SIG-M5 (cell line): ENCODE data around the gene RABGAP1.
"Not testable (repeated sequence)": the region's sequence is repeated elsewhere in the genome, so short reads cannot be mapped to it uniquely, and the experiment has no call there.

Experiments
- DNase-seq: peaks from one replicate; lab custom pipeline; 2025; lab: John Stamatoyannopoulos, UW

RABGAP1 gene

GRCh38 chr9:122940749-122941581, at the start of gene RABGAP1:
TSS of gene RABGAP1 (plus strand) at chr9:122941020. CDS start at chr9:122957060, 16,040 bp downstream.
- peak; percentile 51 for DNase-seq

- no peak for DNase-seq
These were observed 42.9 kb upstream of the RABGAP1 start for GRCh38 chr9:122897969-122898368.

- no peak for DNase-seq
These were observed 40.0 kb upstream of the RABGAP1 start for GRCh38 chr9:122900791-122901190.

GRCh38 chr9:122904466-122904822, 36.4 kb upstream of the RABGAP1 start:
- DNase-seq, result no peak

GRCh38 chr9:122904823-122905710, 35.8 kb upstream of the RABGAP1 start, which contains the start of gene RC3H2:
TSS of gene RC3H2 (minus strand) at chr9:122905359. CDS start at chr9:122897509, 7,850 bp downstream.
- DNase-seq, result peak; percentile 81

- DNase-seq, result not testable (repeated sequence)
These were observed 34.7 kb upstream of the RABGAP1 start for GRCh38 chr9:122906122-122906521.

- no peak for DNase-seq
These were observed 28.2 kb upstream of the RABGAP1 start for GRCh38 chr9:122912671-122912963.

GRCh38 chr9:122912964-122913673, 27.7 kb upstream of the RABGAP1 start, which contains the start of gene ZBTB6:
TSS of gene ZBTB6 (minus strand) at chr9:122913323. CDS start at chr9:122912072, 1,251 bp downstream.
- peak; percentile 30 for DNase-seq

- no peak for DNase-seq
These were observed 22.5 kb upstream of the RABGAP1 start for GRCh38 chr9:122918310-122918709.

GRCh38 chr9:122922713-122923112, 18.1 kb upstream of the RABGAP1 start:
- DNase-seq, result no peak

GRCh38 chr9:122923947-122924346, 16.9 kb upstream of the RABGAP1 start:
- no peak for DNase-seq

GRCh38 chr9:122929796-122930354, 10.9 kb upstream of the RABGAP1 start:
- no peak for DNase-seq

GRCh38 chr9:122930541-122931225, 10.1 kb upstream of the RABGAP1 start:
- no peak for DNase-seq

GRCh38 chr9:122931226-122932121, 9.3 kb upstream of the RABGAP1 start, which contains the start of gene ZBTB26:
TSS of gene ZBTB26 (minus strand) at chr9:122931512. CDS start at chr9:122919934, 11,578 bp downstream.
- peak; percentile 42 for DNase-seq

- DNase-seq, result no peak
These were observed 4.4 kb upstream of the RABGAP1 start for GRCh38 chr9:122936464-122936863.

- DNase-seq, result no peak
These were observed 3.9 kb upstream of the RABGAP1 start for GRCh38 chr9:122936883-122937282.

GRCh38 chr9:122939601-122940000, 1.2 kb upstream of the RABGAP1 start:
- no peak for DNase-seq

GRCh38 chr9:122940454-122940748, 419 bp upstream of the RABGAP1 start:
- DNase-seq, result no peak

- no peak for DNase-seq
These were observed 888 bp downstream of the RABGAP1 start for GRCh38 chr9:122941582-122942234.
